HCT116 (cell line): Measurements from ENCODE around the gene ELAPOR1. TPM values are rescaled to one million over a fixed set of nuclear protein-coding genes. Genes with fewer than 3 reads are reported as not detected.

Experiments
- ATAC-seq: fragments of 200-7000 bp; cut with Tn5 transposase; 2 replicates; pipeline ENCODE4 v1.9.1; 2020; ENCODE audit warnings: mild to moderate bottlenecking, moderate library complexity
- BruUV-seq: library from RNA; stranded (reverse); fragments of 400-500 nt; replicated peaks from 2 replicates; lab custom pipeline; 2021; lab: Mats Ljungman, UMichigan
- CTCF ChIA-PET: fragments of 300-600 bp; sonication (Branson Sonifier 250); formaldehyde crosslinking; loops from one replicate; lab custom pipeline; 2021; ENCODE audit warnings: antibody characterized with exemption; lab: Charles Lee
- POLR2A ChIA-PET: fragments of 300-600, 350-600 bp; sonication (Branson Sonifier 250); formaldehyde crosslinking; loops from one replicate; lab custom pipeline; 2021; ENCODE audit warnings: antibody characterized with exemption; lab: Charles Lee
- RAD21 ChIA-PET, 2 experiments: fragments of 300-600 bp; sonication (Branson Sonifier 250); formaldehyde crosslinking; loops; one replicate each; lab custom pipeline; 2023; ENCODE audit warnings: low total read pairs in 2 of 2; ENCODE audit not compliant: uncharacterized antibody in 2 of 2, unreplicated experiment in 2 of 2, low non-redundant PET in 1 of 2; lab: Charles Lee
- DNase-seq: peaks from one replicate; pipeline ENCODE4 v3.0.0-alpha.2; 2010; ENCODE audit warnings: low read depth, low spot score
- H2AFZ ChIP-seq: fragments of 200-600 bp; shearing (Covaris generic), sonication (generic); 2 replicates; pipeline ENCODE4 v1.6.1; 2017; ENCODE audit warnings: low read depth, mixed run types, mixed read lengths, antibody characterized with exemption, low read length; ENCODE audit not compliant: poor library complexity, severe bottlenecking
- H3K27ac ChIP-seq: 2 replicates; pipeline ENCODE4 v1.5.1; 2012; ENCODE audit warnings: low read depth, low read length
- H3K27me3 ChIP-seq: fragments of 200-600 bp; sonication (generic); 2 replicates; pipeline ENCODE4 v1.6.1; 2016; ENCODE audit warnings: mixed run types, low read length, mixed read lengths; ENCODE audit not compliant: insufficient read depth
- H3K36me3 ChIP-seq, 2 experiments: fragments of 200-500 bp in 1 of 2; fragments of 200-600 bp in 1 of 2; sonication (Bioruptor generic) in 1 of 2; sonication (generic) in 1 of 2; 2 replicates each; pipeline versions ENCODE4 v1.5.1 to v1.6.1; 2014 to 2016; ENCODE audit warnings: low read length in 2 of 2, inconsistent platforms in 1 of 2, mixed read lengths in 1 of 2, mixed run types in 1 of 2; ENCODE audit not compliant: insufficient read depth in 2 of 2, control insufficient read depth in 1 of 2
- H3K4me1 ChIP-seq, 2 experiments: fragments of 200-600 bp in 1 of 2; sonication (generic) in 1 of 2; 2 replicates each; pipeline versions ENCODE4 v1.5.1 to v1.6.1; 2012 to 2017; ENCODE audit warnings: low read length in 2 of 2, inconsistent platforms in 1 of 2, mild to moderate bottlenecking in 1 of 2, mixed read lengths in 1 of 2, mixed run types in 1 of 2, moderate library complexity in 1 of 2; ENCODE audit not compliant: insufficient read depth in 2 of 2, control insufficient read depth in 1 of 2
- H3K4me2 ChIP-seq: fragments of 200-600 bp; sonication (generic); 2 replicates; pipeline ENCODE4 v1.6.1; 2017; ENCODE audit warnings: mixed run types, low read length, mixed read lengths
- H3K4me3 ChIP-seq, 2 experiments: fragments of 200-600 bp in 1 of 2; sonication (generic) in 1 of 2; replicated peaks in 1 of 2; 2 replicates each; pipeline ENCODE4 v1.5.1; 2011 to 2016; ENCODE audit warnings: low read length in 2 of 2, control low read depth in 1 of 2, low read depth in 1 of 2, mild to moderate bottlenecking in 1 of 2, mixed read lengths in 1 of 2, mixed run types in 1 of 2
- H3K79me2 ChIP-seq: fragments of 200-600 bp; sonication (generic); 2 replicates; pipeline ENCODE4 v1.6.1; 2017; ENCODE audit warnings: mild to moderate bottlenecking, mixed run types, low read length, moderate library complexity, mixed read lengths; ENCODE audit not compliant: insufficient read depth
- H3K9ac ChIP-seq: fragments of 200-600 bp; sonication (generic); 2 replicates; pipeline ENCODE4 v1.6.1; 2016; ENCODE audit warnings: low read length, mixed read lengths
- H3K9me2 ChIP-seq: fragments of 200-600 bp; sonication (generic), shearing (Covaris generic); 2 replicates; pipeline ENCODE4 v1.6.1; 2017; ENCODE audit warnings: mixed run types, mild to moderate bottlenecking, moderate library complexity; ENCODE audit not compliant: insufficient read depth
- H3K9me3 ChIP-seq, 2 experiments: fragments of 200-500 bp in 1 of 2; fragments of 200-600 bp in 1 of 2; sonication (Bioruptor generic) in 1 of 2; sonication (generic) in 1 of 2; 2 replicates each; pipeline ENCODE4 v1.6.1; 2014 to 2017; ENCODE audit warnings: low read length in 2 of 2, mixed read lengths in 2 of 2, inconsistent platforms in 1 of 2, low read depth in 1 of 2, mild to moderate bottlenecking in 1 of 2, mixed run types in 1 of 2, moderate library complexity in 1 of 2; ENCODE audit not compliant: control insufficient read depth in 1 of 2, insufficient read depth in 1 of 2
- H4K20me1 ChIP-seq: fragments of 200-600 bp; sonication (generic), shearing (Covaris generic); 2 replicates; pipeline ENCODE4 v1.6.1; 2017; ENCODE audit warnings: mixed run types, mild to moderate bottlenecking, moderate library complexity; ENCODE audit not compliant: insufficient read depth
- CBX3 ChIP-seq: IDR thresholded peaks from 2 replicates; pipeline ENCODE4 v1.6.1; 2012; ENCODE audit warnings: low read depth
- CTCF ChIP-seq, 3 experiments: fragments of 200-600 bp in 1 of 3; sonication (generic) in 1 of 3; IDR thresholded peaks in 2 of 3; conservative IDR thresholded peaks in 1 of 3; 2 replicates each; pipeline ENCODE4 v1.5.1; 2012 to 2017; ENCODE audit warnings: low read depth in 2 of 3, low read length in 2 of 3, antibody characterized with exemption in 1 of 3, borderline replicate concordance in 1 of 3, control low read depth in 1 of 3, mild to moderate bottlenecking in 1 of 3, mixed read lengths in 1 of 3, mixed run types in 1 of 3, moderate library complexity in 1 of 3; ENCODE audit not compliant: insufficient read depth in 1 of 3
- EGR1 ChIP-seq: IDR thresholded peaks from 2 replicates; pipeline ENCODE4 v1.6.1; 2012; ENCODE audit warnings: low read depth
- ELF1 ChIP-seq: IDR thresholded peaks from 2 replicates; pipeline ENCODE4 v1.6.1; 2012; ENCODE audit warnings: low read depth, borderline replicate concordance
- EZH2 ChIP-seq: fragments of 200-600 bp; sonication (generic); IDR thresholded peaks from 2 replicates; pipeline ENCODE4 v1.6.1; 2017; ENCODE audit warnings: antibody characterized with exemption, mixed run types
- EZH2phosphoT487 ChIP-seq: fragments of 200-600 bp; IDR thresholded peaks from 2 replicates; pipeline ENCODE4 v1.6.1; 2018; ENCODE audit warnings: antibody characterized with exemption, borderline replicate concordance
- FOSL1 ChIP-seq: IDR thresholded peaks from 2 replicates; pipeline ENCODE4 v1.6.1; 2012; ENCODE audit warnings: low read depth
- JUND ChIP-seq: IDR thresholded peaks from 2 replicates; pipeline ENCODE4 v1.6.1; 2012
- MAX ChIP-seq: IDR thresholded peaks from 2 replicates; pipeline ENCODE4 v1.6.1; 2012
- POLR2A ChIP-seq: IDR thresholded peaks from 2 replicates; pipeline ENCODE4 v1.7.0; 2011; ENCODE audit warnings: borderline replicate concordance; ENCODE audit not compliant: insufficient read depth, insufficient read length; ENCODE audit errors: extremely low read depth
- POLR2AphosphoS5 ChIP-seq: IDR thresholded peaks from 2 replicates; pipeline ENCODE4 v1.6.1; 2011; ENCODE audit warnings: mild to moderate bottlenecking, low read depth, low read length, moderate library complexity
- RAD21 ChIP-seq: IDR thresholded peaks from 2 replicates; pipeline ENCODE4 v1.6.1; 2012; ENCODE audit warnings: low read depth, mild to moderate bottlenecking
- SIN3A ChIP-seq: IDR thresholded peaks from 2 replicates; pipeline ENCODE4 v1.6.1; 2012; ENCODE audit warnings: low read depth
- SP1 ChIP-seq: IDR thresholded peaks from 2 replicates; pipeline ENCODE4 v1.6.1; 2012; ENCODE audit warnings: low read depth
- SRF ChIP-seq: IDR thresholded peaks from 2 replicates; pipeline ENCODE4 v1.6.1; 2012; ENCODE audit warnings: low read depth
- TCF7L2 ChIP-seq: IDR thresholded peaks from 2 replicates; pipeline ENCODE4 v1.7.0; 2011; ENCODE audit warnings: borderline replicate concordance, inconsistent platforms; ENCODE audit not compliant: insufficient read depth, insufficient read length; ENCODE audit errors: extremely low read depth
- YY1 ChIP-seq: IDR thresholded peaks from 2 replicates; pipeline ENCODE4 v1.6.1; 2011; ENCODE audit warnings: low read length, low read depth, moderate library complexity, mild to moderate bottlenecking; ENCODE audit not compliant: insufficient replicate concordance; ENCODE audit errors: extremely low read depth
- ZBTB33 ChIP-seq: IDR thresholded peaks from 2 replicates; pipeline ENCODE4 v1.6.1; 2011; ENCODE audit warnings: mild to moderate bottlenecking, low read length, moderate library complexity; ENCODE audit not compliant: insufficient replicate concordance; ENCODE audit errors: extremely low read depth
- ZFX ChIP-seq: fragments of 450-650 bp; IDR thresholded peaks from 2 replicates; pipeline ENCODE4 v1.6.1; 2017
- ZNF274 ChIP-seq: fragments of 200-500 bp; sonication (Bioruptor generic); IDR thresholded peaks from 2 replicates; pipeline ENCODE4 v1.6.1; 2014; ENCODE audit warnings: mild to moderate bottlenecking, low read depth, low read length, inconsistent platforms
- intact Hi-C: fragments of 100-400 bp; cut with micrococcal nuclease; formaldehyde crosslinking; loops from 2 replicates; pipeline ENCODE4 v1.10.0; 2022
- total RNA-seq: library from RNA; stranded (reverse); gene quantifications from one replicate; pipeline ENCODE4 v1.2.1, GENCODE V29; 2021; ENCODE audit not compliant: unreplicated experiment

Gene ELAPOR1
- total RNA-seq, 1 experiment from 2014 or later: 0.57 TPM

- no peaks in the 10 kb centered on the region for H3K4me1 ChIP-seq
- H3K9me3 ChIP-seq: no peaks in the 10 kb centered on the region
- no peak overlapping the region for H2AFZ ChIP-seq
- ATAC-seq: no peak
- H3K4me3 ChIP-seq: no peak overlapping the region
- no peak for DNase-seq
- H4K20me1 ChIP-seq: no peaks in the 10 kb centered on the region; the same call in 1 of the 2 replicates
- no peaks in the 10 kb centered on the region; the same call in 1 of the 2 replicates for H3K9me2 ChIP-seq
- intact Hi-C loops: no loop called here
- H3K9ac ChIP-seq: no peak overlapping the region
- H3K27me3 ChIP-seq: no peaks in the 10 kb centered on the region
- no peak overlapping the region for H3K4me2 ChIP-seq
- peaks cover 21% of the 10 kb centered on the region for H3K79me2 ChIP-seq
- ChIA-PET CTCF (no interaction called here), RAD21 (no interaction called here)
- H3K36me3 ChIP-seq: peaks cover 6 to 9% of the 10 kb centered on the region in 2 experiments; a peak in 3 of 4 replicates
- no peak overlapping the region for H3K27ac ChIP-seq
- TF ChIP-seq ELF1 (no peak), EGR1 (no peak), CTCF (IDR thresholded peaks at IDR 0.05 in 2 of 3, conservative IDR thresholded peaks at IDR 0.05 in 1 of 3; ENCODE audit: borderline replicate concordance in 1 of 3, insufficient read depth in 1 of 3, low read depth in 2 of 3, low read length in 2 of 3) (no peak), JUND (no peak), EZH2phosphoT487 (no peak), CBX3 (no peak), YY1 (no peak), ZNF274 (no peak), POLR2A (no peak), ZFX (no peak), RAD21 (no peak), SP1 (no peak), TCF7L2 (no peak), MAX (no peak), SIN3A (no peak), SRF (no peak), FOSL1 (no peak), POLR2AphosphoS5 (no peak), ZBTB33 (no peak), EZH2 (no peak)
- TF ChIP-seq, all 23 proteins: peak for 0
- no TSS peak for BruUV-seq
- POLR2A ChIA-PET: interaction anchor here (0.9 to 1.6 kb wide), 2 partner anchors 11 to 35 kb away, joined by 3 to 6 read pairs; partner anchors contain the start of gene TAF13
Measured at GRCh38 chr1:109065137-109065536, 48.8 kb upstream of the ELAPOR1 start.
